Tibial nerve (tissue), 3 donors: ENCODE measurements around the gene ADAMTS3.

ENCODE experiments used
- CTCF ChIP-seq, 5 experiments: fragments of 200-600 bp in 3 of 5; fragments of 450-650 bp in 2 of 5; sonication (generic) in 3 of 5; IDR thresholded peaks; one replicate each; pipeline ENCODE4 v1.5.1; 2016 to 2019; ENCODE audit warnings: antibody characterized with exemption in 5 of 5, mild to moderate bottlenecking in 3 of 5, moderate library complexity in 2 of 5
- POLR2A ChIP-seq, 2 donors: fragments of 450-650 bp; IDR thresholded peaks; one replicate each; pipeline ENCODE4 v1.6.1; 2017; ENCODE audit warnings: antibody characterized with exemption in 2 of 2, mild to moderate bottlenecking in 2 of 2, moderate library complexity in 2 of 2

GRCh38 chr4:72391281-72391680, 177.7 kb downstream of the ADAMTS3 start:
- TF ChIP-seq CTCF (IDR thresholded peaks at IDR 0.05) (no peak), POLR2A (IDR thresholded peaks at IDR 0.05) (no peak)
